ENCODE data around the gene MBOAT1. TPM values are rescaled to one million over a fixed set of nuclear protein-coding genes. Genes with fewer than 3 reads are reported as not detected.

Gene MBOAT1
- total RNA-seq, 1 donor from 2014 or later = 1.1 TPM

DNA sequence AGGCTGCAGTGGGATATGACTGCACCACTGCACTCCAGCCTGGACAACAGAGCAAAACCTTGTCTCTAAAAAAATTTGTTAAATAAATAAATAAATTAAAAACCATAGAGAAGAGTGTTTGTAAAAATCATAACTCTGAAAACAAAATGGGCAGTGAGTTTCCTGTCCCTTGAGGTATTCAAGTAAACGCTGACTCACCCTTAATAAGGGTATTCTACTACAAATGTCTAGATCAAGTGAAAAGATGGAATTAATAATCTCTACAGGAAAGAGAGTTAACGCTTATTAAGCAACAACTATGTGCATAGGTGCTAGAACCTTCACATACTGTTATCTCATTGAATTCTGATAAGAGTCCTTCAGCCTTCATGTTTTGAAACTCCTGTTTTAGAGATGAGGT is 19.9 kb upstream of the MBOAT1 start:
- Mint-ChIP-seq H3K4me3 (ENCODE audit: unreplicated experiment) (no peak overlapping the region), H3K9me3 (ENCODE audit: low read depth) (no peaks in the 10 kb centered on the region), H3K4me1 (ENCODE audit: low read depth) (peaks cover 5% of the 10 kb centered on the region), H3K27ac (ENCODE audit: unreplicated experiment) (no peak overlapping the region), H3K27me3 (ENCODE audit: low read depth) (no peaks in the 10 kb centered on the region), H3K36me3 (ENCODE audit: low read depth) (no peaks in the 10 kb centered on the region)
- TF ChIP-seq, protein P1, sequence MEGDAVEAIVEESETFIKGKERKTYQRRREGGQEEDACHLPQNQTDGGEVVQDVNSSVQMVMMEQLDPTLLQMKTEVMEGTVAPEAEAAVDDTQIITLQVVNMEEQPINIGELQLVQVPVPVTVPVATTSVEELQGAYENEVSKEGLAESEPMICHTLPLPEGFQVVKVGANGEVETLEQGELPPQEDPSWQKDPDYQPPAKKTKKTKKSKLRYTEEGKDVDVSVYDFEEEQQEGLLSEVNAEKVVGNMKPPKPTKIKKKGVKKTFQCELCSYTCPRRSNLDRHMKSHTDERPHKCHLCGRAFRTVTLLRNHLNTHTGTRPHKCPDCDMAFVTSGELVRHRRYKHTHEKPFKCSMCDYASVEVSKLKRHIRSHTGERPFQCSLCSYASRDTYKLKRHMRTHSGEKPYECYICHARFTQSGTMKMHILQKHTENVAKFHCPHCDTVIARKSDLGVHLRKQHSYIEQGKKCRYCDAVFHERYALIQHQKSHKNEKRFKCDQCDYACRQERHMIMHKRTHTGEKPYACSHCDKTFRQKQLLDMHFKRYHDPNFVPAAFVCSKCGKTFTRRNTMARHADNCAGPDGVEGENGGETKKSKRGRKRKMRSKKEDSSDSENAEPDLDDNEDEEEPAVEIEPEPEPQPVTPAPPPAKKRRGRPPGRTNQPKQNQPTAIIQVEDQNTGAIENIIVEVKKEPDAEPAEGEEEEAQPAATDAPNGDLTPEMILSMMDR (IDR thresholded peaks at IDR 0.05) = no peak
- DNase-seq (ENCODE audit: low spot score) = no peak

DNA sequence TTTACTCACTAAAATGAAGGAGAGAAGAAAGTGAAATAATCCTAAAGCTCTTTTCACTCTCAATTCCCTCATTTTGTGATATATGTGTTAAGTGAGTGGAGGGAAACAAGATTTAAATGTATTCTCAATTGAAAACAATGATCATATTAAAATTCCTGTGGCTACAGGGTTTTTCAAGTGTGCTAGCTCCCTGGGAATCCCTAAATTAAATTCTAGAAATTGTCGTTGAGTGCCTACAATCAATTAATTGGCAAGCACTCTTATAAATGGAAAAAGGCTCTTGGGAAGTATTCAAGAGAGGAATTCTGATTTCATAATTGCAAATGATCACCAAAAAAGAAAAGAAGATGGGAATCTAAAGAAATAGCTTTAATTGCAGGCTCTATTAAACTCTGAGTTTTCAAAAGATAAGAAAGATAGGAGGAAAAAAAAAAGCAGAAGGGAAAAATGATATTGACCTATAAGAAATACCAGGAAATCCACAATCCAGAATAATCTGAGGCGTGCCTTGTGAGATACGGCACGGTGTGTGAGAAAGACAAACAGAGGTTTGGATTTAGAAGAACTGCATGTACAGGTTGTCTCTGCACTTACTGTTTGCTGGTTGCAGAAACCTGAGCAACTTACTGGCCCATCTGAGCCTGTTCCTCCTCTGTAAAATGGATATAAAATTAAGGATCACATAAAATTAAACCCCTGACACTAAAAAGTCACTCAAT is 18.3 kb upstream of the MBOAT1 start:
- H3K9me3 Mint-ChIP-seq (ENCODE audit: low read depth) = no peaks in the 10 kb centered on the region
- peaks cover 5% of the 10 kb centered on the region for H3K4me1 Mint-ChIP-seq (ENCODE audit: low read depth)
- no peak overlapping the region for H3K27ac Mint-ChIP-seq (ENCODE audit: unreplicated experiment)
- H3K36me3 Mint-ChIP-seq (ENCODE audit: low read depth) = no peaks in the 10 kb centered on the region
- no peak for DNase-seq (ENCODE audit: low spot score)
- no peaks in the 10 kb centered on the region for H3K27me3 Mint-ChIP-seq (ENCODE audit: low read depth)
- TF ChIP-seq, protein P1 (IDR thresholded peaks at IDR 0.05) = no peak
- H3K4me3 Mint-ChIP-seq (ENCODE audit: unreplicated experiment) = no peak overlapping the region

DNA sequence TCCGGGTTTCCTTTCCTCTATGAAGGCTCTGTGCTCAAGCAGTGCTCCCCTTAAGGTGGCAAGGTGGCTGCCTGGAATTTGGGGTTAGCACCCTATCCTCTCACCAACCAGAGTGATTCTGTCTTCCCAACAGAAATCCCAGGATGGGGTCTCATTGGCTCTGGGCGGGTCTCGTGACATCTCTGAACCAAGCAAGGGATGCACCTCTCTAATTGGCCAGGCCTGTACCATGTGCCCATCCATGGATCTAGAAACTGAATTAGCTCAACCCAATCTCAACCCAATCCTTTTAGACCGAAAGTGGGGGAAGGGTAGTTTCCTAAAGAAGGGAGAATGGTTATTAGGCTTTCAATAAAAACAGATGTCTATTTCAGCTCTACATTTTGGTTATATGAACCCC is 17.6 kb upstream of the MBOAT1 start:
- TF ChIP-seq, protein P1 (IDR thresholded peaks at IDR 0.05) = no peak
- no peak overlapping the region for H3K4me3 Mint-ChIP-seq (ENCODE audit: unreplicated experiment)
- H3K4me1 Mint-ChIP-seq (ENCODE audit: low read depth) = peaks cover 5% of the 10 kb centered on the region
- no peaks in the 10 kb centered on the region for H3K36me3 Mint-ChIP-seq (ENCODE audit: low read depth)
- no peaks in the 10 kb centered on the region for H3K9me3 Mint-ChIP-seq (ENCODE audit: low read depth)
- H3K27me3 Mint-ChIP-seq (ENCODE audit: low read depth) = no peaks in the 10 kb centered on the region
- no peak for DNase-seq (ENCODE audit: low spot score)
- no peak overlapping the region for H3K27ac Mint-ChIP-seq (ENCODE audit: unreplicated experiment)

DNA sequence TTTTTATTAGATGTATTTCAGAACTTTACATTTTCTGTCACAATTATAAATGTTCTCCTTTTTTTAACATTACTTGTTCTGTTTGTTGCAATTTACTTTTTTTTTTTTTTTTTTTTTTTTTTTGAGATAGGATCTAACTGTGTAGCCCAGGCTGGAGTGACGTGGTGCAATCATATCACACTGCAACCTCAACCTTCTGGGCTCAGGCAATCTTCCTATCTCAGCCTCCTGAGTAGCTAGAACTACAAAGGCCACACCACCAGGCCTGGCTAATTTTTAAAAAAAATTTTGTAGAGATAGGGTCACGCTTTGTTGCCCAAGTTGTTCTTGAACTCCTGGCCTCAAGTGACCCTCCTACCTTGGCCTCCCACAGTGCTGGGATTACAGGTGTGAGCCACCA is 15.1 kb upstream of the MBOAT1 start:
- H3K9me3 Mint-ChIP-seq (ENCODE audit: low read depth) = no peaks in the 10 kb centered on the region
- H3K27me3 Mint-ChIP-seq (ENCODE audit: low read depth) = no peaks in the 10 kb centered on the region
- TF ChIP-seq, protein P1 (IDR thresholded peaks at IDR 0.05) = no peak
- DNase-seq (ENCODE audit: low spot score) = no peak
- H3K4me3 Mint-ChIP-seq (ENCODE audit: unreplicated experiment) = no peak overlapping the region
- H3K4me1 Mint-ChIP-seq (ENCODE audit: low read depth) = peaks cover 5% of the 10 kb centered on the region
- H3K36me3 Mint-ChIP-seq (ENCODE audit: low read depth) = no peaks in the 10 kb centered on the region
- no peak overlapping the region for H3K27ac Mint-ChIP-seq (ENCODE audit: unreplicated experiment)

DNA sequence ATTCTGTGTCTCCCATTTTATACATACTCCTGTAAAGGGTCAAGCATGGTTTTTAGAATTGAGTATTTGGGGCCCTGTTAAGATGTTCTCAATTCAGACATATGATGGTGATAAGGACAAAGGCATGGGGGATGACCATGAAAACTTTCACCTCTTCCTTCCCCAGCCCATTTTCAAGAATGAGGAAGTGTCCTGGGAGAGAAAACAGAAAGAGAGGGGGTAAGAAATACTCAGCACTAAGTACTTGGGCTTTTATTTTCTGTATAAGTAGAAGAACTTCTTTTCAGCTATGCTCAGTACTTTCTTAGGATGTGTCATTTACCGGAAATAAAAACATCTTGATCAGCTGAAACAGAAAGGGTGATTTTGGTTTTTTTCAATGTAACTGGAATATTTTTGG is 10.9 kb upstream of the MBOAT1 start:
- TF ChIP-seq, protein P1 (IDR thresholded peaks at IDR 0.05) = no peak
- DNase-seq (ENCODE audit: low spot score) = no peak
- Mint-ChIP-seq H3K9me3 (ENCODE audit: low read depth) (no peaks in the 10 kb centered on the region), H3K4me3 (ENCODE audit: unreplicated experiment) (no peak overlapping the region), H3K36me3 (ENCODE audit: low read depth) (no peaks in the 10 kb centered on the region), H3K27ac (ENCODE audit: unreplicated experiment) (no peak overlapping the region), H3K4me1 (ENCODE audit: low read depth) (no peaks in the 10 kb centered on the region), H3K27me3 (ENCODE audit: low read depth) (no peaks in the 10 kb centered on the region)
